ENCODE results near the gene BPIFB3.
"Not testable (repeated sequence)": the region's sequence is repeated elsewhere in the genome, so short reads cannot be mapped to it uniquely, and the experiment has no call there.

DNA sequence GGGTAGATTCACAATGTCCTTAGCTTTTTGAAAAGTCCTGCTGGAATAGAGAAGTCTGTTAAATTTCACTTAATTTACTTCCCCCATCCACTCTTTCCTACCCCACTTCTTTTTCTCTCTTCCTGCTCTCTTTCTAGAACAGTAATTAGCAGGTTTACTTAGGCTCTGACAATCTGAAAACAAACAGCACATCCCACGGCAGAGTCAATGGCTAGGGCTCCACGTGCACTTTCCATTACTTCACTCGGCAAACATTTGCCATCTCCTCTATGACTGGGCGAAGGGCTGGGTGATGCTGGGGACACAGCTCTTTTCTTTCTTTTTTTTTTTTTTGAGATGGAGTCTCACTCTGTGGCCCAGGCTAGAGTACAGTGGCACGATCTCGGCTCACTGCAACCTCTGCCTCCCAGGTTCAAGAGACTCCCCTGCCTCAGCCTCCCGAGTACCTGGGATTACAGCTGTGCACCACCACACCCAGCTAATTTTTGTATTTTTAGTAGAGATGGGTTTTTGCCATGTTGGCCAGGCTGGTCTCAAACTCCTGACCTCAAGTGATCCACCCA is 52.4 kb downstream of the BPIFB3 start:
- TF ChIP-seq, protein P1, sequence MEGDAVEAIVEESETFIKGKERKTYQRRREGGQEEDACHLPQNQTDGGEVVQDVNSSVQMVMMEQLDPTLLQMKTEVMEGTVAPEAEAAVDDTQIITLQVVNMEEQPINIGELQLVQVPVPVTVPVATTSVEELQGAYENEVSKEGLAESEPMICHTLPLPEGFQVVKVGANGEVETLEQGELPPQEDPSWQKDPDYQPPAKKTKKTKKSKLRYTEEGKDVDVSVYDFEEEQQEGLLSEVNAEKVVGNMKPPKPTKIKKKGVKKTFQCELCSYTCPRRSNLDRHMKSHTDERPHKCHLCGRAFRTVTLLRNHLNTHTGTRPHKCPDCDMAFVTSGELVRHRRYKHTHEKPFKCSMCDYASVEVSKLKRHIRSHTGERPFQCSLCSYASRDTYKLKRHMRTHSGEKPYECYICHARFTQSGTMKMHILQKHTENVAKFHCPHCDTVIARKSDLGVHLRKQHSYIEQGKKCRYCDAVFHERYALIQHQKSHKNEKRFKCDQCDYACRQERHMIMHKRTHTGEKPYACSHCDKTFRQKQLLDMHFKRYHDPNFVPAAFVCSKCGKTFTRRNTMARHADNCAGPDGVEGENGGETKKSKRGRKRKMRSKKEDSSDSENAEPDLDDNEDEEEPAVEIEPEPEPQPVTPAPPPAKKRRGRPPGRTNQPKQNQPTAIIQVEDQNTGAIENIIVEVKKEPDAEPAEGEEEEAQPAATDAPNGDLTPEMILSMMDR (IDR thresholded peaks at IDR 0.05) = not testable (repeated sequence)
- not testable (repeated sequence) for TF ChIP-seq POLR2A (IDR thresholded peaks at IDR 0.05)
